Loucy (cell line): ENCODE results near the gene AGRN.
A peak's percentile ranks its signal among the peaks of the same experiment; 100 is the strongest.

Source experiments
- H2AFZ ChIP-seq: fragments of 200-600 bp; sonication (generic); 2 replicates; pipeline ENCODE4 v1.6.0; 2016; ENCODE audit warnings: antibody characterized with exemption, mild to moderate bottlenecking, low read length, moderate library complexity
- H3F3A ChIP-seq: fragments of 200-600 bp; 2 replicates; pipeline ENCODE4 v1.6.0; 2016; ENCODE audit warnings: antibody characterized with exemption, low read depth, mild to moderate bottlenecking
- H3K27me3 ChIP-seq: fragments of 200-600 bp; sonication (generic); 2 replicates; pipeline ENCODE4 v1.6.1; 2014; ENCODE audit warnings: low read length, mild to moderate bottlenecking; ENCODE audit not compliant: insufficient read depth, poor library complexity, severe bottlenecking
- H3K36me3 ChIP-seq: fragments of 200-600 bp; sonication (generic); 2 replicates; pipeline ENCODE4 v1.6.1; 2016; ENCODE audit warnings: low read length; ENCODE audit not compliant: insufficient read depth
- H3K4me1 ChIP-seq: fragments of 200-600 bp; sonication (generic); 2 replicates; pipeline ENCODE4 v1.5.1; 2014; ENCODE audit warnings: low read length, mild to moderate bottlenecking; ENCODE audit not compliant: insufficient read depth, poor library complexity, severe bottlenecking
- H3K4me2 ChIP-seq: fragments of 200-600 bp; sonication (generic); 2 replicates; pipeline ENCODE4 v1.6.0; 2014; ENCODE audit warnings: antibody characterized with exemption, low read length, low read depth, mild to moderate bottlenecking; ENCODE audit not compliant: poor library complexity, severe bottlenecking
- H3K4me3 ChIP-seq: fragments of 200-600 bp; sonication (generic); 2 replicates; pipeline ENCODE4 v1.5.1; 2014; ENCODE audit warnings: low read length, mild to moderate bottlenecking, mixed read lengths; ENCODE audit not compliant: poor library complexity, severe bottlenecking
- H3K79me2 ChIP-seq: fragments of 200-600 bp; sonication (generic); 2 replicates; pipeline ENCODE4 v1.6.1; 2014; ENCODE audit warnings: low read length; ENCODE audit not compliant: insufficient read depth
- H3K9ac ChIP-seq: fragments of 200-600 bp; sonication (generic); 2 replicates; pipeline ENCODE4 v1.6.0; 2014; ENCODE audit warnings: mild to moderate bottlenecking, low read depth, low read length, moderate library complexity; ENCODE audit not compliant: poor library complexity, severe bottlenecking
- H3K9me2 ChIP-seq: fragments of 200-600 bp; sonication (generic); replicated peaks from 2 replicates; pipeline ENCODE4 v1.6.1; 2016; ENCODE audit warnings: low read depth, low read length, mixed read lengths
- H3K9me3 ChIP-seq: fragments of 200-600 bp; sonication (generic); 2 replicates; pipeline ENCODE4 v1.6.1; 2014; ENCODE audit warnings: mild to moderate bottlenecking, antibody characterized with exemption, low read length, low read depth; ENCODE audit not compliant: insufficient read depth
- H4K20me1 ChIP-seq: fragments of 200-600 bp; sonication (generic); 2 replicates; pipeline ENCODE4 v1.6.0; 2014; ENCODE audit warnings: antibody characterized with exemption, low read length, mild to moderate bottlenecking; ENCODE audit not compliant: insufficient read depth, poor library complexity, severe bottlenecking
- EZH2phosphoT487 ChIP-seq: fragments of 200-600 bp; IDR thresholded peaks from 2 replicates; pipeline ENCODE4 v1.6.1; 2018; ENCODE audit warnings: antibody characterized with exemption, mild to moderate bottlenecking, moderate library complexity, borderline replicate concordance
- TF ChIP-seq, protein P1 (sequence below): fragments of 200-600 bp; sonication (generic); conservative IDR thresholded peaks from 2 replicates; pipeline ENCODE4 v1.5.1; 2014; ENCODE audit warnings: mild to moderate bottlenecking, antibody characterized with exemption, low read length

The AGRN gene

DNA sequence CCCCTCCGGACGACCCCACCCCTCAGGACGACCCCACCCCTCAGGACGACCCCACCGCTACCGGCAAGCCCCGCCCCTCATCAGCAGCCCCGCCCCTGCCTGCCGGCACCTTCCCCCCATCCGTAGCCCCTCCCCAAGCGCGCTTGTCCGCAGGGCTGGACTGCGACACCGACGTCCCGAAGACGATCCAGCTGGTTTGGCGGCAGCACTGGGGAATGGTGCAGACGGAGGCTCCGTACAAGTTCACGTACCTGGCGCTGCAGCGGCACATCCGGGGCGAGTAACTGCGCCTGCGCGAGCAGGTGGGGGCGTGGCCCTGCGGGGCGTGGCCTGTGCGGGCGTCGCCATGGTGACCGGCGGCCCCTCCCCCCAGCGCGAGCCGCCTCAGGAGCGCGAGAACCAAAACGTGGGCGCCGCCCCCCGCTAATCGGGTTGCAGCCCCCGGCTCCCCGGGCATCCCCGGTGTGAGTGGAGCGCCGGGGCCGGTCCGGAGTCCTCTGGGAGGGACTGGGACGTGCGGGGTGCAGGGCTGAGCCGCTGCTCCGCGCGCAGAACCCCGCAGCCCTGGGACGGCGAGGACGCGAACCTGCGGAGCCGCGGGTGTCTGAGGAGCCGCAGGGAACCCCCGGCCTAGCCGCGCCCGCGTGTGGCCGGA, 49.3 kb downstream of the AGRN start:
- H3F3A ChIP-seq = no peaks in the 10 kb centered on the region
- H3K9me2 ChIP-seq = no peaks in the 10 kb centered on the region
- no peaks in the 10 kb centered on the region for H3K4me1 ChIP-seq
- no peaks in the 10 kb centered on the region for H3K79me2 ChIP-seq
- H3K9ac ChIP-seq = no peak overlapping the region
- no peak overlapping the region for H3K4me3 ChIP-seq
- no peaks in the 10 kb centered on the region for H4K20me1 ChIP-seq
- H3K36me3 ChIP-seq = no peaks in the 10 kb centered on the region
- no peaks in the 10 kb centered on the region for H3K27me3 ChIP-seq
- no peaks in the 10 kb centered on the region for H3K9me3 ChIP-seq
- no peak for TF ChIP-seq EZH2phosphoT487
- TF ChIP-seq, protein P1, sequence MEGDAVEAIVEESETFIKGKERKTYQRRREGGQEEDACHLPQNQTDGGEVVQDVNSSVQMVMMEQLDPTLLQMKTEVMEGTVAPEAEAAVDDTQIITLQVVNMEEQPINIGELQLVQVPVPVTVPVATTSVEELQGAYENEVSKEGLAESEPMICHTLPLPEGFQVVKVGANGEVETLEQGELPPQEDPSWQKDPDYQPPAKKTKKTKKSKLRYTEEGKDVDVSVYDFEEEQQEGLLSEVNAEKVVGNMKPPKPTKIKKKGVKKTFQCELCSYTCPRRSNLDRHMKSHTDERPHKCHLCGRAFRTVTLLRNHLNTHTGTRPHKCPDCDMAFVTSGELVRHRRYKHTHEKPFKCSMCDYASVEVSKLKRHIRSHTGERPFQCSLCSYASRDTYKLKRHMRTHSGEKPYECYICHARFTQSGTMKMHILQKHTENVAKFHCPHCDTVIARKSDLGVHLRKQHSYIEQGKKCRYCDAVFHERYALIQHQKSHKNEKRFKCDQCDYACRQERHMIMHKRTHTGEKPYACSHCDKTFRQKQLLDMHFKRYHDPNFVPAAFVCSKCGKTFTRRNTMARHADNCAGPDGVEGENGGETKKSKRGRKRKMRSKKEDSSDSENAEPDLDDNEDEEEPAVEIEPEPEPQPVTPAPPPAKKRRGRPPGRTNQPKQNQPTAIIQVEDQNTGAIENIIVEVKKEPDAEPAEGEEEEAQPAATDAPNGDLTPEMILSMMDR = no peak
- H2AFZ ChIP-seq = no peak overlapping the region
- H3K4me2 ChIP-seq = no peak overlapping the region

DNA sequence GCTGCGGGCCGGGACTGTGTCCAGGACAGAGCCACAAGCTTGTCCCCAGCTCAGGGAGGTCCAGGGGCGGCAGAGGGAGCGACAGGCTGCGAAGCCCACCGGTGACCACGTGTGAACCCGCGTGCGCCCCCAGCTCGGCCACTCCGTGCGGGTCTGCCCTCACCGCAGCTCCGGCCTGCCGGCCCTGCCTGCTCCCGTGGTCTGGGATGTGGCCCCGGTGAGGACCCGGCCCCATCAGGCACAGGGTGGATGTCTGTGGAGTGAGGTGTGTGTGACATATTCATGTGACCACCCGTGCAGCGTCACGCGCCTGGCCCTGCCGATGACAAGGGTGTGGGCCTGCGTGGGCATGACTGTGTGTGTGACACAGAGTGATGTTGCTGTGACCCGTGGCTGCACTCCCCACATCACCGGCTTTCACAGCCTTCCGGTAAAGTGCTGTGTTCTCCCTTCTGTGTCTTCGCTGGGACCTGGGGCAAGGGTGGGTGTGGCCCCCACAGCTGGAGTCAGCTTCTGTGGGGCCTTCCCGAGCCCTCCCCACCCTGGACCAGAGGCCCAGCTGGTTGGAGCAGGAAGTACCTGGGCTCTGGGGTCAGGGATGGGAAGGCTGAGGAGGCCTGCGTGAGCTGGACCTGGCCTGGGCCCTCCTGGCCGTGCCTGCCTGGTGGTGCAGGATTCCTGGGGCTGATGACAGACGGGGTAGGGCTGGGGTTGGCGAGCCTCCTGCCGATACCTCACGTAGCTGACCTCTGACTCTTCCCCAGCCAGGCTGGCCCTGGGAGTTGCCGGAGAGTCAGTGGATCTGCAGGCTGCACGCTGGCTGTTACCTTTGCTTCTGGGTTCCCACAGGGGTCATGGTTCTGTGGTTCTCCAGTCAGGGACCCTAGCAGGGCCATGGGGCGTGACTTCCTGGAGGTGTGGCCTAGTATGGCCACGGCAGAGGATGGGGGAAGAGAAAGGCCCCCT, 50.1 kb downstream of the AGRN start:
- no peaks in the 10 kb centered on the region for H3K27me3 ChIP-seq
- H3K9ac ChIP-seq = no peak overlapping the region
- no peaks in the 10 kb centered on the region for H3F3A ChIP-seq
- H4K20me1 ChIP-seq = no peaks in the 10 kb centered on the region
- no peaks in the 10 kb centered on the region for H3K36me3 ChIP-seq
- H2AFZ ChIP-seq = no peak overlapping the region
- no peak for TF ChIP-seq EZH2phosphoT487
- TF ChIP-seq, protein P1 = no peak
- H3K79me2 ChIP-seq = no peaks in the 10 kb centered on the region
- no peak overlapping the region for H3K4me3 ChIP-seq
- no peaks in the 10 kb centered on the region for H3K4me1 ChIP-seq
- no peaks in the 10 kb centered on the region for H3K9me3 ChIP-seq
- no peaks in the 10 kb centered on the region for H3K9me2 ChIP-seq
- H3K4me2 ChIP-seq = peak overlapping the region; percentile 7

DNA sequence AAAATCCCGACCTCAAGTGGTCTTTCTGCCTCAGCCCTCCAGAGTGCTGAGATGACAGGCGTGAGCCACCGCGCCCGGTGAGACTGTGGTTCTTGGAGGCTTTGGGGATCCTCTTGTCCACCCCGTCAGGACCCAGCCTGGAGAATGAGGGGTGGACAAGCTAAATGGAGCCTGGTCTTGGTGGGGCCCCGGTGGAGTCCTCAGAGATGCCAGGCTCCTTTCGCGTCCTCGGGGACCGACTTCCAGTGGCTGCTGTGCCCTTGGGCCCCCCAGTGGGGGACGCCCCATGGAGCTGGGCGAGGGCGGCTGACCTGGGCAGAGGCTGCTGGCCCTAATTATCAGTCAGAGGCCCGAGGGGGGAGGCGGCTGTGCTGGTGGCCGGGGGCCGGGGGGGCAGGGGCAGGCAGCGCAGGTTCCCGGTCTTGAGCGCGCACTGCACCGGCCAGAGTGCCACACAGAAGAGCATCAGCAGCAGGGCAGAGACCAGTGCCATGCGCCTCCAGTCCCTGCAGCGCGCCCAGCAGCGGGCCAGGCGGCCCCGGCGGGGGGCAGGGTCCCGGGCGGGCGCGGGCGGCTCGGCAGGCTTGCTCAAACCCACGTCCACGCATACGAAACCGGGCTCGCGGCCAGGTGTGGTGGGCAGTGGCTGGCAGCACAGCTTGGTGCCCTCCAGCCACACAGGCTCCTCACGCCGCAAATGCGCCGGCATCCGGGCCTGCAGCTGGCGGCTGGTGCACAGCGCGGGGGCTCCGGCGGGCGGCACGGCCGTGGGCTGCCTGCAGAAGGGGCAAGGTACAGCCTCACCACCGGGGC, 51.8 kb downstream of the AGRN start:
- H3K4me1 ChIP-seq = no peaks in the 10 kb centered on the region
- no peaks in the 10 kb centered on the region for H4K20me1 ChIP-seq
- no peaks in the 10 kb centered on the region for H3K9me3 ChIP-seq
- TF ChIP-seq EZH2phosphoT487 = no peak
- TF ChIP-seq, protein P1 = no peak
- no peak overlapping the region for H3K4me3 ChIP-seq
- no peaks in the 10 kb centered on the region for H3F3A ChIP-seq
- H3K27me3 ChIP-seq = no peaks in the 10 kb centered on the region
- H2AFZ ChIP-seq = no peak overlapping the region
- H3K36me3 ChIP-seq = no peaks in the 10 kb centered on the region
- H3K9me2 ChIP-seq = no peaks in the 10 kb centered on the region
- no peak overlapping the region for H3K4me2 ChIP-seq
- H3K79me2 ChIP-seq = no peaks in the 10 kb centered on the region
- H3K9ac ChIP-seq = no peak overlapping the region
